Progenitor cell of endocrine pancreas (in vitro differentiated cells): ENCODE measurements around the gene HMG20B. TPM values are rescaled to one million over a fixed set of nuclear protein-coding genes. Genes with fewer than 3 reads are reported as not detected.

Source experiments
- DNase-seq: peaks from one replicate; pipeline ENCODE4 v3.0.0; 2021; ENCODE audit warnings: low spot score; ENCODE audit not compliant: unreplicated experiment
- H3K27ac Mint-ChIP-seq: 2 replicates; pipeline ENCODE4 v1.8.0; 2021; ENCODE audit warnings: mild to moderate bottlenecking, moderate library complexity, mixed read lengths
- H3K27me3 Mint-ChIP-seq: 2 replicates; pipeline ENCODE4 v1.8.0; 2021; ENCODE audit warnings: mixed read lengths
- H3K36me3 Mint-ChIP-seq: 2 replicates; pipeline ENCODE4 v1.8.0; 2022; ENCODE audit warnings: mixed read lengths; ENCODE audit not compliant: insufficient read depth
- H3K4me1 Mint-ChIP-seq: 2 replicates; pipeline ENCODE4 v1.8.0; 2021; ENCODE audit warnings: low read depth, mixed read lengths
- H3K4me3 Mint-ChIP-seq: 2 replicates; pipeline ENCODE4 v1.8.0; 2021; ENCODE audit warnings: low read depth, mild to moderate bottlenecking, moderate library complexity, mixed read lengths
- H3K9me3 Mint-ChIP-seq: 2 replicates; pipeline ENCODE4 v1.8.0; 2021; ENCODE audit warnings: low read depth, mixed read lengths
- total RNA-seq: library from RNA; stranded (reverse); gene quantifications from 2 replicates; pipeline ENCODE4 v1.2.1, GENCODE V29; 2021
- TF ChIP-seq, protein P1 (sequence below): fragments of 200-600 bp; sonication (generic); IDR thresholded peaks from one replicate; pipeline ENCODE4 v1.5.0; 2021; ENCODE audit warnings: antibody characterized with exemption, mild to moderate bottlenecking; ENCODE audit not compliant: unreplicated experiment

Gene HMG20B
- total RNA-seq, 1 donor from 2014 or later: 79.7 TPM

DNA sequence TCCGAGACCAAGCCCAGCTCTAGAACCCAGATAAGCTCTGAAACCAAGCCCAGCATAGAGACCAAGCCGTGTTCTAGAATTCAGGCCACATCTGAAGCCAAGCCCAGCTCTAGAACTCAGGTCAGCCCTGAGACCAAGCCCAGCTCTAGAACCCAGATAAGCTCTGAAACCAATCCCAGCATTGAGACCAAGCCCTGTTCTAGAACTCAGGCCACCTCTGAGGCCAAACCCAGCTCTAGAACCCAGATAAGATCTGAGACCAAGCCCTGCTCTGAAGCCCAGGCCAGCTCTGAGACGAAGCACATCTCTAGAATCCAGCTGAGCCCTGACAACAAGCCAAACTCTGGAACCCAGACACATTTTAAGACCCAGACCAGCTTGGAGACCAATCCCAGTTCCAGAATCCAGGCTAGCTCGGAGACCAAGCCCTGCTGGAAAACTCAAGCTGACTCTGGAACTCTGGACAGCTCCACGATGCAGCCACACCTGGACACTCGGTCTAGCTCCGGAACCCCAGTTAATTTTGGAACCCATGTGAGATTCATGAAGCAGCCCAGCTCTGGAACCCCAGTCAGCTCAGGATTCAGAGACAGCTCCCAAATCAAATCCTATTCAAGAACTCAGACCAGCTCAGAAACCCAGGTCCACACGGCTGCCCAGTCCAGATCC is 18.4 kb downstream of the HMG20B start:
- peaks cover 40% of the 10 kb centered on the region for H3K27me3 Mint-ChIP-seq
- H3K9me3 Mint-ChIP-seq: no peaks in the 10 kb centered on the region
- no peak overlapping the region for H3K4me3 Mint-ChIP-seq
- no peak overlapping the region for H3K27ac Mint-ChIP-seq
- TF ChIP-seq, protein P1, sequence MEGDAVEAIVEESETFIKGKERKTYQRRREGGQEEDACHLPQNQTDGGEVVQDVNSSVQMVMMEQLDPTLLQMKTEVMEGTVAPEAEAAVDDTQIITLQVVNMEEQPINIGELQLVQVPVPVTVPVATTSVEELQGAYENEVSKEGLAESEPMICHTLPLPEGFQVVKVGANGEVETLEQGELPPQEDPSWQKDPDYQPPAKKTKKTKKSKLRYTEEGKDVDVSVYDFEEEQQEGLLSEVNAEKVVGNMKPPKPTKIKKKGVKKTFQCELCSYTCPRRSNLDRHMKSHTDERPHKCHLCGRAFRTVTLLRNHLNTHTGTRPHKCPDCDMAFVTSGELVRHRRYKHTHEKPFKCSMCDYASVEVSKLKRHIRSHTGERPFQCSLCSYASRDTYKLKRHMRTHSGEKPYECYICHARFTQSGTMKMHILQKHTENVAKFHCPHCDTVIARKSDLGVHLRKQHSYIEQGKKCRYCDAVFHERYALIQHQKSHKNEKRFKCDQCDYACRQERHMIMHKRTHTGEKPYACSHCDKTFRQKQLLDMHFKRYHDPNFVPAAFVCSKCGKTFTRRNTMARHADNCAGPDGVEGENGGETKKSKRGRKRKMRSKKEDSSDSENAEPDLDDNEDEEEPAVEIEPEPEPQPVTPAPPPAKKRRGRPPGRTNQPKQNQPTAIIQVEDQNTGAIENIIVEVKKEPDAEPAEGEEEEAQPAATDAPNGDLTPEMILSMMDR: no peak
- DNase-seq: no peak
- no peaks in the 10 kb centered on the region for H3K4me1 Mint-ChIP-seq
- H3K36me3 Mint-ChIP-seq: no peaks in the 10 kb centered on the region

DNA sequence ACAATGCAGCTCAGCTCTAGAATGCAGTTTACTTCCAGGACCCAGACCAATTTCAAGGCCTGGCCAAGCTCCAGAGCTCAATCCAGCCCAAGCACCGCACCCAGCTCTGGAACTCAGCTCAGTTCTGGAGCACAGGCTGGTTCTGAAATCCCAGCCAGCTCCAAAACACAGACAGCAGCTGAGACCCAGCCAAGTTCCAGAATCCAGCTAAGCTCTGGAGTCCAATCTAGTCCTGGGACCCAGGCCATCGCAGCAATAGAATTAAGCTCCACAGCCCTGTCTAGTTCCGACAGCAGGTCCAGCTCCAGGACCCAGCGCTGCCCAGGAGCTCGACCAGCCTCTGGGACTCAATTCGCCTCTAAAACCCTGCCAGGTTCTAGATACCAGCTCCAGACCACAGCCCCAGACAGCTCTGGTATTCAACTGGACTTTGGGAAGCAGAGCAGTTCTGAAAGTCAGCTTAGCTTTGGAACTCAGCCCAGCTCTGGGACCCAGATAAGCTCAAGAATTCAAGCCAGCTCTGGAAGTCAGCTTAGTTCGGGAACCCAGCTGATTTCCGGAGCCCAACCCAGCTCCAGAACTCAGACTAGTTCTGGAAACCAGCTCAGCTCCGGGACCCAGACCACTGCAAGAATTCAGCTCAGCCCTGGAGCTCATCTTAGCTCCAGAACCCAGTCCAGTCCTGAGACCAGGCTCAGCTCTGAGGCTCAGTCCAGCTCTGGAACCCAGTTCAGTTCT is 19.3 kb downstream of the HMG20B start:
- H3K4me3 Mint-ChIP-seq: no peak overlapping the region
- no peak for DNase-seq
- no peaks in the 10 kb centered on the region for H3K9me3 Mint-ChIP-seq
- peaks cover 31% of the 10 kb centered on the region for H3K27me3 Mint-ChIP-seq
- H3K27ac Mint-ChIP-seq: no peak overlapping the region
- H3K36me3 Mint-ChIP-seq: no peaks in the 10 kb centered on the region
- TF ChIP-seq, protein P1: no peak
- no peaks in the 10 kb centered on the region for H3K4me1 Mint-ChIP-seq

DNA sequence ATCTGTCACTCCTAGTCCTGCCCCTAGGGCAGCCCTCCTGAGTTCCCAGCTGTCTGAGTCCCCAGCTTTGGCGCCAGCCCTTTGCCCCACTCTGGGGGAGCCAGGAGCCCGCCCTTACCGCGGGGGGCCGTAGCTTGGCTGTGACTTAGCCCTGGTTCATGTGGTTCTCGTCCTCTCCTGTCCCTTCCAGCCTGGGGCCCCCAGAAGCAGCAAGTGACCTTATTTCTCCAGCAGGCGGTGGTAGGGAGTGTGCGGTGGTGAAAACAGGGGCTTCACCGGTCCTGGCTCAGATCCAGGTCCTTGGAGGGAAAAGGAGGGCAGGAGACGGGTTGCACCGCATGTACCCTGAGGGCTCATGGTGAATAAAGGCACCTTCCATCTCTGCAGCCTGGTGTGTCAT is 20.4 kb downstream of the HMG20B start:
- no peak overlapping the region for H3K4me3 Mint-ChIP-seq
- H3K27ac Mint-ChIP-seq: no peak overlapping the region
- H3K27me3 Mint-ChIP-seq: peaks cover 29% of the 10 kb centered on the region
- H3K4me1 Mint-ChIP-seq: no peaks in the 10 kb centered on the region
- no peak for DNase-seq
- no peaks in the 10 kb centered on the region for H3K9me3 Mint-ChIP-seq
- TF ChIP-seq, protein P1: no peak
- no peaks in the 10 kb centered on the region for H3K36me3 Mint-ChIP-seq

DNA sequence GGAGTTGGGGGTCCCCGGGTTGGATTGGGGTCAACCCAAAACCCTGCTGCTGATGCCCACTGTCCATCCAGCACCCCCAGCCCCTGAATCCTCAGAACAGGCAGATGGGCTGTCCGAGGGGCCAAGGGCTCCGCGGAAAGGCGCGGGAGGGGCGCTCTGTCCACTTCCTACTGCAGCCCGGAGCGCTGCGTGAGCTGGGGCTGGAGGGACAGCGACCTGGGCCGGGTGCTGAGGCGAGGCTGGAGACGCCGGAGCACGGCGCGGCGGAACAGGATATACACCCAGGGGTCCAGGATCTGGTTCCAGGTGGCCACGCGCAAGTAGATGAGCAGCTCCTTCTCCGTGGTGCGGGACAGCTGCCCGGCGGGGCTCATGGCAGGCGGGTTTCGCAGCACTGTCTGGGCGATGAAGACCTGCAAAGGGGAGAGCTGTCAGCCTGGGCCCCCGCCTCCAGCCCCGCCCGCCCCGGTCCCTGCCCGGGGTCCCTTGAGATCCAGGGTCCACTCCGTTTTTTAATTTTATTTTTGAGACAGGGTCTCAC is 22.8 kb downstream of the HMG20B start:
- Mint-ChIP-seq H3K27me3 (peaks cover 22% of the 10 kb centered on the region), H3K27ac (no peak overlapping the region), H3K9me3 (no peaks in the 10 kb centered on the region), H3K4me1 (no peaks in the 10 kb centered on the region), H3K36me3 (no peaks in the 10 kb centered on the region), H3K4me3 (no peak overlapping the region)
- no peak for DNase-seq
- TF ChIP-seq, protein P1: no peak

DNA sequence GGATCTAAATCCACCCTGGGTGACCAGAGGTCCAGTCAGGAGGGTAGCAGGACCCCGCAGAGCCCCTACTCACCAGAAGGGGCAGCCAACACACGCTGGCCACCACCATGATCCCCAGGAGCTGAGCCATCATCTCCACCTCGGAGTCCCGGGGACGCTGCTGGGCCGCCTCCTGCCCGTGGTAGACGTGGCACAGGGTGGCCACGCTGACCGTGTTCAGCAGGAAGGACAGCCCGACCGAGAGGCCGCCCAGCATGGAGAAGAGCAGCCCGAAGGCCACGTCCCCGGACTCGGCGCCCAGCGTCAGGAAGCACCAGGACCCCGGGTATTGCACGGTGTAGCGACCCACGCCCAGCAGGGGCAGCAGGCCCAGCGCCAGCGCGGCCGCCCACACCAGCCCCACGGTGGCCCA is 27.0 kb downstream of the HMG20B start:
- H3K4me3 Mint-ChIP-seq: no peak overlapping the region
- no peaks in the 10 kb centered on the region for H3K36me3 Mint-ChIP-seq
- DNase-seq: no peak
- H3K4me1 Mint-ChIP-seq: no peaks in the 10 kb centered on the region
- no peaks in the 10 kb centered on the region for H3K9me3 Mint-ChIP-seq
- TF ChIP-seq, protein P1: peak; percentile 26
- H3K27me3 Mint-ChIP-seq: peaks cover under 1% of the 10 kb centered on the region
- H3K27ac Mint-ChIP-seq: no peak overlapping the region
